GM21447 (cell line): ENCODE measurements around the gene ZNF692.
"Not testable (repeated sequence)": the region's sequence is repeated elsewhere in the genome, so short reads cannot be mapped to it uniquely, and the experiment has no call there.

Experiments
- ATAC-seq: cut with Tn5 transposase; IDR thresholded peaks from one replicate; pipeline ENCODE4 v1.9.1; 2021; ENCODE audit not compliant: unreplicated experiment

ZNF692 gene

GRCh38 chr1:248850124-248850523, 8.8 kb downstream of the ZNF692 start:
- no peak for ATAC-seq

GRCh38 chr1:248849637-248850036, 9.2 kb downstream of the ZNF692 start:
- ATAC-seq, result no peak

GRCh38 chr1:248849152-248849551, 9.7 kb downstream of the ZNF692 start:
- ATAC-seq, result no peak

- ATAC-seq, result no peak
Observed at GRCh38 chr1:248848602-248849001, 10.3 kb downstream of the ZNF692 start.

GRCh38 chr1:248847956-248848561, 10.8 kb downstream of the ZNF692 start:
- ATAC-seq, result no peak

- ATAC-seq, result no peak
Observed at GRCh38 chr1:248847181-248847955, 11.5 kb downstream of the ZNF692 start.

GRCh38 chr1:248844526-248844925, 14.4 kb downstream of the ZNF692 start:
- ATAC-seq, result no peak

- no peak for ATAC-seq
Observed at GRCh38 chr1:248843687-248844086, 15.2 kb downstream of the ZNF692 start.

GRCh38 chr1:248842781-248843331, 16.0 kb downstream of the ZNF692 start:
- ATAC-seq, result no peak

- no peak for ATAC-seq
Observed at GRCh38 chr1:248841702-248842395, 17.0 kb downstream of the ZNF692 start.

GRCh38 chr1:248840946-248841345, 17.9 kb downstream of the ZNF692 start:
- no peak for ATAC-seq

GRCh38 chr1:248839168-248839555, 19.7 kb downstream of the ZNF692 start:
- ATAC-seq, result no peak

- ATAC-seq, result peak; percentile 65
Observed at GRCh38 chr1:248838357-248839167, 20.3 kb downstream of the ZNF692 start.

GRCh38 chr1:248837781-248838356, 21.0 kb downstream of the ZNF692 start, which contains the start of gene ZNF672:
ZNF672 (plus strand) TSS chr1:248838224; CDS start chr1:248847275, 9,051 bp downstream.
- ATAC-seq, result peak; percentile 83

- ATAC-seq, result no peak
Observed at GRCh38 chr1:248837045-248837780, 21.7 kb downstream of the ZNF692 start.

- ATAC-seq, result no peak
Observed at GRCh38 chr1:248834343-248834940, 24.4 kb downstream of the ZNF692 start.

GRCh38 chr1:248831842-248832241, 27.0 kb downstream of the ZNF692 start:
- ATAC-seq, result no peak

GRCh38 chr1:248830718-248831017, 28.2 kb downstream of the ZNF692 start:
- not testable (repeated sequence) for ATAC-seq

- no peak for ATAC-seq
Observed at GRCh38 chr1:248828845-248829244, 30.0 kb downstream of the ZNF692 start.
